OCI-LY1 (cell line): Measurements from ENCODE around the gene FASN.

Experiments
- H2AFZ ChIP-seq: fragments of 200-600 bp; sonication (generic), shearing (Covaris generic); 2 replicates; pipeline ENCODE4 v1.6.0; 2014; ENCODE audit warnings: antibody characterized with exemption, mild to moderate bottlenecking, low read length
- H3F3A ChIP-seq: fragments of 200-600 bp; sonication (generic), shearing (Covaris generic); 2 replicates; pipeline ENCODE4 v1.6.0; 2014; ENCODE audit warnings: mild to moderate bottlenecking, antibody characterized with exemption, low read length, moderate library complexity; ENCODE audit not compliant: insufficient read depth
- H3K27ac ChIP-seq: fragments of 200-600 bp; sonication (generic); 2 replicates; pipeline ENCODE4 v1.5.1; 2014; ENCODE audit warnings: low read length, mixed run types, mild to moderate bottlenecking, low read depth; ENCODE audit not compliant: poor library complexity, severe bottlenecking
- H3K27me3 ChIP-seq: fragments of 200-600 bp; sonication (generic); 2 replicates; pipeline ENCODE4 v1.6.0; 2014; ENCODE audit warnings: antibody characterized with exemption, mild to moderate bottlenecking, low read length, moderate library complexity; ENCODE audit not compliant: insufficient read depth
- H3K36me3 ChIP-seq: fragments of 200-600 bp; sonication (generic); 2 replicates; pipeline ENCODE4 v1.6.1; 2014; ENCODE audit warnings: mild to moderate bottlenecking, antibody characterized with exemption, low read length, moderate library complexity, mixed read lengths; ENCODE audit not compliant: insufficient read depth
- H3K4me1 ChIP-seq: fragments of 200-600 bp; sonication (generic); 2 replicates; pipeline ENCODE4 v1.5.1; 2014; ENCODE audit warnings: mild to moderate bottlenecking, low read length, moderate library complexity; ENCODE audit not compliant: insufficient read depth, severe bottlenecking
- H3K4me2 ChIP-seq: fragments of 200-600 bp; sonication (generic), shearing (Covaris generic); 2 replicates; pipeline ENCODE4 v1.6.1; 2014; ENCODE audit warnings: low read length
- H3K4me3 ChIP-seq: fragments of 200-600 bp; sonication (generic); 2 replicates; pipeline ENCODE4 v1.5.1; 2014; ENCODE audit warnings: low read length, low read depth, mild to moderate bottlenecking, mixed read lengths; ENCODE audit not compliant: poor library complexity, severe bottlenecking
- H3K79me2 ChIP-seq: fragments of 200-600 bp; shearing (Covaris generic); 2 replicates; pipeline ENCODE4 v1.6.1; 2016; ENCODE audit warnings: mixed run types, low read length, mixed read lengths; ENCODE audit not compliant: insufficient read depth
- H3K9ac ChIP-seq: fragments of 200-600 bp; sonication (generic), shearing (Covaris generic); 2 replicates; pipeline ENCODE4 v1.6.1; 2014; ENCODE audit warnings: mild to moderate bottlenecking, low read length, mixed read lengths
- H3K9me2 ChIP-seq: fragments of 200-600 bp; sonication (generic), shearing (Covaris generic); 2 replicates; pipeline ENCODE4 v1.6.1; 2014; ENCODE audit warnings: low read depth, mild to moderate bottlenecking, low read length, mixed read lengths
- H3K9me3 ChIP-seq: fragments of 200-600 bp; shearing (Covaris generic); 2 replicates; pipeline ENCODE4 v1.6.1; 2014; ENCODE audit warnings: low read length, mixed read lengths
- H4K20me1 ChIP-seq: fragments of 200-600 bp; sonication (generic), shearing (Covaris generic); 2 replicates; pipeline ENCODE4 v1.6.0; 2016; ENCODE audit warnings: mild to moderate bottlenecking, low read length; ENCODE audit not compliant: insufficient read depth
- EZH2 ChIP-seq: fragments of 200-600 bp; sonication (generic), shearing (Covaris generic); IDR thresholded peaks from 2 replicates; pipeline ENCODE4 v1.8.0; 2017; ENCODE audit warnings: borderline replicate concordance, mixed run types, mild to moderate bottlenecking, antibody characterized with exemption, low read length, moderate library complexity, mixed read lengths
- TF ChIP-seq, protein P1 (sequence below): fragments of 200-600 bp; sonication (generic), shearing (Covaris generic); IDR thresholded peaks from 2 replicates; pipeline ENCODE4 v1.5.1; 2017; ENCODE audit warnings: mild to moderate bottlenecking, antibody characterized with exemption, low read length, moderate library complexity, mixed read lengths

FASN gene

GRCh38 chr17:82049521-82049971 lies 48.5 kb downstream of the FASN start:
- Histone ChIP-seq H3K9me2 (no peaks in the 10 kb centered on the region), H3K27me3 (no peaks in the 10 kb centered on the region), H4K20me1 (no peaks in the 10 kb centered on the region), H3K9me3 (no peaks in the 10 kb centered on the region), H3K4me2 (no peak overlapping the region), H3K9ac (no peak overlapping the region), H3K79me2 (0 out of 2 replicates have a peak, but pooled peaks cover 4% of the 10 kb centered on the region), H3K4me1 (peaks cover 27% of the 10 kb centered on the region), H3K4me3 (no peak overlapping the region), H2AFZ (no peak overlapping the region), H3F3A (no peaks in the 10 kb centered on the region), H3K36me3 (peaks cover 12% of the 10 kb centered on the region), H3K27ac (no peak overlapping the region)
- no peak for TF ChIP-seq EZH2
- TF ChIP-seq, protein P1, sequence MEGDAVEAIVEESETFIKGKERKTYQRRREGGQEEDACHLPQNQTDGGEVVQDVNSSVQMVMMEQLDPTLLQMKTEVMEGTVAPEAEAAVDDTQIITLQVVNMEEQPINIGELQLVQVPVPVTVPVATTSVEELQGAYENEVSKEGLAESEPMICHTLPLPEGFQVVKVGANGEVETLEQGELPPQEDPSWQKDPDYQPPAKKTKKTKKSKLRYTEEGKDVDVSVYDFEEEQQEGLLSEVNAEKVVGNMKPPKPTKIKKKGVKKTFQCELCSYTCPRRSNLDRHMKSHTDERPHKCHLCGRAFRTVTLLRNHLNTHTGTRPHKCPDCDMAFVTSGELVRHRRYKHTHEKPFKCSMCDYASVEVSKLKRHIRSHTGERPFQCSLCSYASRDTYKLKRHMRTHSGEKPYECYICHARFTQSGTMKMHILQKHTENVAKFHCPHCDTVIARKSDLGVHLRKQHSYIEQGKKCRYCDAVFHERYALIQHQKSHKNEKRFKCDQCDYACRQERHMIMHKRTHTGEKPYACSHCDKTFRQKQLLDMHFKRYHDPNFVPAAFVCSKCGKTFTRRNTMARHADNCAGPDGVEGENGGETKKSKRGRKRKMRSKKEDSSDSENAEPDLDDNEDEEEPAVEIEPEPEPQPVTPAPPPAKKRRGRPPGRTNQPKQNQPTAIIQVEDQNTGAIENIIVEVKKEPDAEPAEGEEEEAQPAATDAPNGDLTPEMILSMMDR = no peak

DNA sequence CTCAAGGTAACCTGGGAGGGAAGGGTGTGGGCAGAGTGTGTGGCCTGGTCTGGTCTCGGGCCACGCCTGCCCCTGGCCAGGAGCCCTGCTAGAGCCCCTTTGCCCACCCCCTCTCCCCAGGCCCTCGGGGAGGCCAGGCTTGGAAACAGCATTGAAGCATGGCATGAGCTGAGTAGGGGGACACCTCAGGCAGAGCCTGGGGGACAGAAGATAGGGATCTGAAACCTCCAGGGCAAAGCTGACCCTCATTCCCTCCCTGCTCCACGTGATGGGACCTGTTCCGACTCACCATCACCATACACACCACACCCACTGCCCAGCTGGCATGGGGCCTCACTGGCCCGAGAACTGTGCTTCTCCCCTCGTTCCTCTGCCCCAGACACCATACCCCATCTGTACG lies 48.9 kb downstream of the FASN start:
- no peak overlapping the region for H3K9ac ChIP-seq
- H3K4me3 ChIP-seq = no peak overlapping the region
- no peaks in the 10 kb centered on the region for H3K9me2 ChIP-seq
- H2AFZ ChIP-seq = no peak overlapping the region
- no peak overlapping the region for H3K27ac ChIP-seq
- H3K36me3 ChIP-seq = peaks cover 8% of the 10 kb centered on the region
- H3K27me3 ChIP-seq = no peaks in the 10 kb centered on the region
- H3K79me2 ChIP-seq = 0 out of 2 replicates have a peak, but pooled peaks cover 4% of the 10 kb centered on the region
- peaks cover 27% of the 10 kb centered on the region for H3K4me1 ChIP-seq
- no peaks in the 10 kb centered on the region for H4K20me1 ChIP-seq
- no peaks in the 10 kb centered on the region for H3K9me3 ChIP-seq
- no peak overlapping the region for H3K4me2 ChIP-seq
- no peaks in the 10 kb centered on the region for H3F3A ChIP-seq
- TF ChIP-seq, protein P1 = no peak
- no peak for TF ChIP-seq EZH2

DNA sequence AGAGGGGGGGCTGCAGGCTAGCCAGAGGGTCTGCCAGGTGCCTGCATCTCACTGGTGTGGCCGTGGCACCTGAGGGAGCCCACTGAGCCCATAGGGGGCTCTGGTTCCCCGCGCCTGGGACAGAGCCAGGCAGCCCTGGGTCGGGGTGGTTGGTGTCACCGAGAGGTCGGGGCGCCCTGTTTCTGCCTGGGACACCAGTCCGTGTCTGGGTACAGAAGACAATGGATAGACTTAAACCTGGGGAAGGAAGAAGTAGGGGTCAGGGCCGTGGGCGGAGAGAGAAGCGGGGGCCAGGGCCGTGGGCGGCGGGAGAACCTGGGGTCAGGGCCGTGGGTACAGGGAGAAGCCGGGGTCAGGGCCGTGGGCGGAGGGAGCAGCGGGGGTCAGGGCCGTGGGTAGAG lies 49.5 kb downstream of the FASN start:
- Histone ChIP-seq H3K79me2 (0 out of 2 replicates have a peak, but pooled peaks cover 4% of the 10 kb centered on the region), H3F3A (no peaks in the 10 kb centered on the region), H3K9ac (no peak overlapping the region), H3K4me2 (no peak overlapping the region), H3K4me3 (no peak overlapping the region), H3K9me2 (no peaks in the 10 kb centered on the region), H3K36me3 (peaks cover 2% of the 10 kb centered on the region), H3K9me3 (no peaks in the 10 kb centered on the region), H2AFZ (no peak overlapping the region), H3K4me1 (peaks cover 25% of the 10 kb centered on the region), H3K27me3 (no peaks in the 10 kb centered on the region), H3K27ac (no peak overlapping the region), H4K20me1 (no peaks in the 10 kb centered on the region)
- TF ChIP-seq, protein P1 = no peak
- no peak for TF ChIP-seq EZH2
